Neutrophil (primary cell): ENCODE data around the gene RNGTT.

Experiments
- H3K27ac ChIP-seq: fragments of 200-600 bp; sonication (generic); 2 replicates; pipeline ENCODE4 v1.5.1; 2016; ENCODE audit warnings: mild to moderate bottlenecking, moderate library complexity
- H3K27me3 ChIP-seq: fragments of 200-600 bp; sonication (generic); 2 replicates; pipeline ENCODE4 v1.6.0; 2016; ENCODE audit warnings: mild to moderate bottlenecking
- H3K36me3 ChIP-seq: fragments of 200-600 bp; sonication (generic); 2 replicates; pipeline ENCODE4 v1.5.1; 2017
- H3K4me1 ChIP-seq, 2 experiments: fragments of 200-600 bp in 1 of 2; sonication (generic) in 1 of 2; 1 replicate in 1 of 2; 2 replicates in 1 of 2; pipeline versions ENCODE4 v1.5.1 to v1.6.1; 2013 to 2016; ENCODE audit warnings: low read depth in 1 of 2, low read length in 1 of 2, mild to moderate bottlenecking in 1 of 2, moderate library complexity in 1 of 2; ENCODE audit not compliant: control insufficient read depth in 1 of 2, insufficient read depth in 1 of 2
- H3K4me3 ChIP-seq, 2 experiments: fragments of 200-600 bp in 1 of 2; sonication (generic) in 1 of 2; 1 replicate in 1 of 2; 2 replicates in 1 of 2; pipeline ENCODE4 v1.5.1; 2013 to 2016; ENCODE audit warnings: low read depth in 1 of 2, low read length in 1 of 2, mild to moderate bottlenecking in 1 of 2, moderate library complexity in 1 of 2
- H3K9me3 ChIP-seq: fragments of 200-600 bp; sonication (generic); 2 replicates; pipeline ENCODE4 v1.5.1; 2016
- CTCF ChIP-seq: fragments of 200-600 bp; sonication (generic); IDR thresholded peaks from 2 replicates; pipeline ENCODE4 v1.5.1; 2016; ENCODE audit warnings: antibody characterized with exemption

The RNGTT gene

GRCh38 chr6:88629838-88630494 lies 333.5 kb downstream of the RNGTT start:
- Histone ChIP-seq H3K27ac (no peak overlapping the region), H3K4me3 (no peak overlapping the region), H3K9me3 (no peaks in the 10 kb centered on the region), H3K4me1 (no peaks in the 10 kb centered on the region), H3K27me3 (no peaks in the 10 kb centered on the region), H3K36me3 (no peaks in the 10 kb centered on the region)
- no peak for TF ChIP-seq CTCF

- Histone ChIP-seq H3K9me3 (no peaks in the 10 kb centered on the region), H3K27ac (no peak overlapping the region), H3K4me1 (no peaks in the 10 kb centered on the region), H3K4me3 (no peak overlapping the region), H3K27me3 (no peaks in the 10 kb centered on the region), H3K36me3 (no peaks in the 10 kb centered on the region)
- TF ChIP-seq CTCF = no peak
These were observed 337.0 kb downstream of the RNGTT start for GRCh38 chr6:88626460-88626859.

GRCh38 chr6:88623531-88623930 lies 339.9 kb downstream of the RNGTT start:
- no peaks in the 10 kb centered on the region for H3K36me3 ChIP-seq
- no peak overlapping the region for H3K27ac ChIP-seq
- no peak overlapping the region for H3K4me3 ChIP-seq
- no peaks in the 10 kb centered on the region for H3K9me3 ChIP-seq
- no peak for TF ChIP-seq CTCF
- H3K27me3 ChIP-seq = no peaks in the 10 kb centered on the region
- peaks cover 7 to 15% of the 10 kb centered on the region in 2 experiments for H3K4me1 ChIP-seq

GRCh38 chr6:88619951-88620350 lies 343.5 kb downstream of the RNGTT start:
- H3K36me3 ChIP-seq = no peaks in the 10 kb centered on the region
- no peaks in the 10 kb centered on the region for H3K9me3 ChIP-seq
- peaks cover 18 to 36% of the 10 kb centered on the region in 2 experiments for H3K4me1 ChIP-seq
- H3K27ac ChIP-seq = peak overlapping the region; percentile 28
- TF ChIP-seq CTCF = no peak
- no peaks in the 10 kb centered on the region for H3K27me3 ChIP-seq
- H3K4me3 ChIP-seq = no peak overlapping the region

- no peak overlapping the region for H3K4me3 ChIP-seq
- no peaks in the 10 kb centered on the region for H3K27me3 ChIP-seq
- H3K36me3 ChIP-seq = peaks cover 6% of the 10 kb centered on the region
- TF ChIP-seq CTCF = no peak
- peaks cover 18 to 36% of the 10 kb centered on the region in 2 experiments for H3K4me1 ChIP-seq
- H3K27ac ChIP-seq = no peak overlapping the region
- no peaks in the 10 kb centered on the region for H3K9me3 ChIP-seq
These were observed 347.0 kb downstream of the RNGTT start for GRCh38 chr6:88616380-88616779.
